ENCODE measurements around the gene OR2Z1.

DNA sequence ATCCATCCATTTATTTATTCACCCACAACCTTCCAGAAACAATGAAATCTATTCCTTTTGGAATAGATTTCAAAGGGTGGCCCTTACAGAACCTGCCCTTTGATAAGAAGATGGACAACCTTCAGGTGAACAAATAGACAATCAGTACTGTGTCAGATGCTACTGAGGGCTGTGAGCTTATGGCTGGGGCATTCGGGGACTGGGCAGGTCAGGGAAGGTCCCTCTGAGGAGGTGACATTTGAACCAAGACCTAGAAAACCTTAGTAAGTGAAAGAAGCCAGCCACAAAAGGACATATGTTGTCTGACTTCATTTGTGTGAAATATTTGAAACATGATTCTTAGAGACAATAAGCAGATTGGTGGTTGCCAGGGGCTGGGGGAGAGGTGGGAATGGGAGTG lies 38.5 kb upstream of the OR2Z1 start:
- TF ChIP-seq CTCF (optimal IDR thresholded peaks at IDR 0.05 in 1 of 3, IDR thresholded peaks at IDR 0.05 in 1 of 3, conservative IDR thresholded peaks at IDR 0.05 in 1 of 3; ENCODE audit: extremely low read depth in 1 of 3, insufficient read depth in 2 of 3, low read length in 3 of 3): no peak
- no peak for TF ChIP-seq EZH2 (IDR thresholded peaks at IDR 0.05; ENCODE audit: low read length)

All from keratinocyte (primary cell).